Bronchial epithelial cell (primary cell): ENCODE results near the gene BCKDK. TPM values are rescaled to one million over a fixed set of nuclear protein-coding genes. Genes with fewer than 3 reads are reported as not detected.

Experiments
- DNase-seq: peaks from one replicate; pipeline ENCODE4 v3.0.0-alpha.2; 2010; ENCODE audit warnings: low read depth
- FAIRE-seq: peaks from 2 replicates; lab custom pipeline; 2011; peaks lifted over from hg19 to GRCh38; lab: Jason Lieb, UNC
- H3K27me3 ChIP-seq: 2 replicates; pipeline ENCODE4 v1.5.1; 2011; ENCODE audit warnings: low read length; ENCODE audit not compliant: control insufficient read depth, insufficient read depth
- H3K36me3 ChIP-seq: 2 replicates; pipeline ENCODE4 v1.5.1; 2011; ENCODE audit warnings: low read length; ENCODE audit not compliant: control insufficient read depth, insufficient read depth
- H3K4me3 ChIP-seq: 2 replicates; pipeline ENCODE4 v1.5.1; 2011; ENCODE audit warnings: mild to moderate bottlenecking, low read depth, low read length, control low read depth
- CTCF ChIP-seq: IDR thresholded peaks from 2 replicates; pipeline ENCODE4 v1.5.1; 2011; ENCODE audit warnings: mild to moderate bottlenecking, moderate library complexity, low read length, control low read depth, inconsistent platforms; ENCODE audit not compliant: insufficient read depth, severe bottlenecking
- total RNA-seq: library from RNA; depleted of rRNA; stranded (reverse); fragments of >200 nt; gene quantifications from 2 replicates; pipeline ENCODE4 v1.2.1, GENCODE V29; 2014

BCKDK gene
- total RNA-seq, 1 donor from 2014 or later = 7.9 TPM

- H3K36me3 ChIP-seq = peaks cover 11% of the 10 kb centered on the region
- TF ChIP-seq CTCF = no peak
- no peak overlapping the region for H3K4me3 ChIP-seq
- no peak for FAIRE-seq
- no peak for DNase-seq
- H3K27me3 ChIP-seq = no peaks in the 10 kb centered on the region
These were observed 22.1 kb upstream of the BCKDK start for GRCh38 chr16:31085873-31086628.

GRCh38 chr16:31086629-31086906 lies 21.6 kb upstream of the BCKDK start:
- peaks cover 10% of the 10 kb centered on the region for H3K36me3 ChIP-seq
- no peak for TF ChIP-seq CTCF

GRCh38 chr16:31087481-31087880 lies 20.7 kb upstream of the BCKDK start:
- no peak for DNase-seq
- H3K36me3 ChIP-seq = peaks cover 9% of the 10 kb centered on the region

More at GRCh38 chr16:31086629-31086906, 21.6 kb upstream of the BCKDK start:
- FAIRE-seq (no peak), DNase-seq (no peak)
- no peak overlapping the region for H3K4me3 ChIP-seq
- H3K27me3 ChIP-seq = no peaks in the 10 kb centered on the region

GRCh38 chr16:31087971-31088370 lies 20.2 kb upstream of the BCKDK start:
- TF ChIP-seq CTCF = no peak
- peaks cover 7% of the 10 kb centered on the region for H3K36me3 ChIP-seq
- FAIRE-seq (no peak), DNase-seq (no peak)
- H3K27me3 ChIP-seq = no peaks in the 10 kb centered on the region
- H3K4me3 ChIP-seq = no peak overlapping the region

More at GRCh38 chr16:31087481-31087880, 20.7 kb upstream of the BCKDK start:
- no peak for TF ChIP-seq CTCF
- no peak overlapping the region for H3K4me3 ChIP-seq
- H3K27me3 ChIP-seq = no peaks in the 10 kb centered on the region
- no peak for FAIRE-seq

- FAIRE-seq = no peak
- no peak for DNase-seq
- H3K4me3 ChIP-seq = no peak within 1 kb of the TSS
- H3K27me3 ChIP-seq = no peaks in the 10 kb centered on the region
- peaks cover 6% of the 10 kb centered on the region for H3K36me3 ChIP-seq
- no peak for TF ChIP-seq CTCF
These were observed 19.6 kb upstream of the BCKDK start, which contains the start of gene PRSS53 for GRCh38 chr16:31088459-31089183. Gene PRSS53 (minus strand): TSS chr16:31088943. CDS start chr16:31088809, 134 bp downstream.
